ES-I3 (cell line): Measurements from ENCODE around the gene CKAP4.
A peak's percentile ranks its signal among the peaks of the same experiment; 100 is the strongest.

ENCODE experiments used
- H3K36me3 ChIP-seq: 2 replicates; pipeline ENCODE4 v1.6.1; 2013; ENCODE audit warnings: mild to moderate bottlenecking, low read length, control low read depth, moderate library complexity; ENCODE audit not compliant: insufficient read depth
- H3K4me1 ChIP-seq: 2 replicates; pipeline ENCODE4 v1.6.1; 2013; ENCODE audit warnings: mild to moderate bottlenecking, control low read depth, low read length; ENCODE audit not compliant: insufficient read depth
- H3K9ac ChIP-seq: 2 replicates; pipeline ENCODE4 v1.6.1; 2013; ENCODE audit warnings: low read depth, mild to moderate bottlenecking, low read length, moderate library complexity
- H3K9me3 ChIP-seq: 2 replicates; pipeline ENCODE4 v1.6.1; 2013; ENCODE audit warnings: mild to moderate bottlenecking, low read length, moderate library complexity; ENCODE audit not compliant: control insufficient read depth, insufficient read depth

The CKAP4 gene

DNA sequence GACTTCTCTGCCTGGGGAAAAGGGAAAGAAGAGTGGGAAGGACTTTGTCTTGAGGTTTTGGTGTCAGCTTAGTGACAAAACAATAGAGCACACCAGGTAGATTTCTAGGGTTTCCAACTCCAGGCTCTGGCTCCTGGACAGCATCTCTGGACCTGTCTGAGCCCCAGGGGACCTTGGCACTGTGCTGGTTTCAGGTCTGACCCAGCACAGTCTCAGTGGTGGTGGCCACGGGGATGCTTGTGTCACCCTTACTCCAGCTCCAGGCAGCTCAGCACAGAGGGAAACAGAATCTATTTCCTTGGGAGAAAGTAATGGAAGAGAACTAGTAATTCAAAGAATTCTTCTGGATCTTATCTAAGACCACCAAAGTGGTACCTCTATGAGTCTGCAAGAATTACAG, 11.1 kb upstream of the CKAP4 start:
- peaks cover 12% of the 10 kb centered on the region for H3K4me1 ChIP-seq
- H3K9me3 ChIP-seq = no peaks in the 10 kb centered on the region
- no peaks in the 10 kb centered on the region for H3K36me3 ChIP-seq
- H3K9ac ChIP-seq = no peak overlapping the region

DNA sequence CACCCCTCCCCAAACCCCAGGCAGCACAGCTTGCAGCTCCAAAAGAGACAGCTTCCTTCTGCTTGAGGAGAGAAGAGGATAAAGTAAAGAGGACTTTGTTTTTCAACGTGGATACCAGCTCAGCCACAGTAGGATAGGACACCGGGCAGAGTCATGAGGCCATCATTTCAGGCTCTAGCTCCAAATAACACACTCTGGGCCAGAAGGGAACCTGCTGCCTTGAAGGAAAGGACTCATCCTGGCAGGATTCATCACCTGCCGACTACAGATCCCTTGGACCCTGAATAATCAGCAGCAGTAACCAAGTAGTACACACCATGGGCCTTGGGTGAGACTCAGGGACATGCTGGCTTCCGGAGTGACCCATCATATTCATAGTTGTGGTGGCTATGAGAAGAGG, 10.4 kb upstream of the CKAP4 start:
- no peaks in the 10 kb centered on the region for H3K9me3 ChIP-seq

DNA sequence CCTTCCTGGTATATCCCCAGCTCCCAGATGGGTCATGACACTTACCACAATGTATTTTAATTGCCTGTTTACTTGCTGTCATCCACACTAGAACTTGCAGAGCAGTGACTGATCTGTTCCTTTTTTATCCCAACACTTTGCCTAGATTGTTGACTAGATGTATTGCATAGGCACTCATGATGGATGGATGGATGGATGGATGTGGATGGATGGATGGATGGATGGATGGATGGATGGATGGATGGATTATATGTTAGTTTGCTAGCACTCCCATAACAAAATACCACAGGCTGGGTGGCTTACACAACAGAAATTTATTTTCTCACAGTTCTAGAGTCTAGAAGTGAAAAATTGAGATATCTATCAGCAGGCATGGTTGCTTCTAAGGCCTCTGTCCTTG, 8.7 kb upstream of the CKAP4 start:
- Histone ChIP-seq H3K9me3 (no peaks in the 10 kb centered on the region), H3K4me1 (peaks cover 14% of the 10 kb centered on the region), H3K9ac (no peak overlapping the region), H3K36me3 (no peaks in the 10 kb centered on the region)

More for the DNA sequence above, 10.4 kb upstream of the CKAP4 start:
- no peak overlapping the region for H3K9ac ChIP-seq
- no peaks in the 10 kb centered on the region for H3K36me3 ChIP-seq
- peaks cover 14% of the 10 kb centered on the region for H3K4me1 ChIP-seq

DNA sequence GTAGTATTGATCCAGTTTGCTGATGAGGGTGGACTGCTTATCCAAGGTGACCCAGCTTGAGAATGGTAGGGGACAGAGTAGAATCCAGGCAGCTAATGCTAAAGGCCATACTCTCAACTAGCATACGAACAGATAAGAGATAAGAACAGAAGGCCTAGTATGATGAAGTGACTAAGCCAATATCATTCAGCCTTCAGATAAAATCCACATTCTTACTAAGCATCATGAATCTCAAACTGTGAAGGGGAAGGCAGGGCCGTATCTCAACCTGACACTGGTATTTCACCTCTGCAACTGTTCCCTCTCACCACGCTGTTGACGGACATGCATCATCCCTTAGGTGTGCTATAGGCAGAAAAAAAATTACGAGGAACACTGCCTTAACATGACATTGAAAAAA, 8.1 kb upstream of the CKAP4 start:
- Histone ChIP-seq H3K9me3 (no peaks in the 10 kb centered on the region), H3K9ac (no peak overlapping the region), H3K36me3 (no peaks in the 10 kb centered on the region), H3K4me1 (peaks cover 14% of the 10 kb centered on the region)

DNA sequence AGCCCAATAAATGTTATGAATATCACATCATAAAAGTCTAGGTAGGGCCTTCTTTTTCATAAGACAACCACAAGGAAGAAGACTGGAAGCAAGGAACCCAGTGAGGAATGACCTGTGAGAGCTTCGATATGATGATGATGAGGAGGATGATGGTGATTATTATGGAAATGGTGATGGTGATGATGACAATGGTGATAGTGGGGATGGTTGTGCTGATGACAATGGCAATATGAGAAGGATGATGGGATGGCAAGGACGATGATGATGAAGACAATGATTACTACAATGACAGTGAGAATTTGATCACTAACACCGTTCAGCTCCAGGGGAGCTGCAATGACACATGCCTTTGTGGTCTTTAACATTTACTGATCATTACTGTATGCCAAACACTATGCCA, 7.7 kb upstream of the CKAP4 start:
- no peaks in the 10 kb centered on the region for H3K36me3 ChIP-seq
- peaks cover 14% of the 10 kb centered on the region for H3K4me1 ChIP-seq
- H3K9ac ChIP-seq = no peak overlapping the region
- no peaks in the 10 kb centered on the region for H3K9me3 ChIP-seq

DNA sequence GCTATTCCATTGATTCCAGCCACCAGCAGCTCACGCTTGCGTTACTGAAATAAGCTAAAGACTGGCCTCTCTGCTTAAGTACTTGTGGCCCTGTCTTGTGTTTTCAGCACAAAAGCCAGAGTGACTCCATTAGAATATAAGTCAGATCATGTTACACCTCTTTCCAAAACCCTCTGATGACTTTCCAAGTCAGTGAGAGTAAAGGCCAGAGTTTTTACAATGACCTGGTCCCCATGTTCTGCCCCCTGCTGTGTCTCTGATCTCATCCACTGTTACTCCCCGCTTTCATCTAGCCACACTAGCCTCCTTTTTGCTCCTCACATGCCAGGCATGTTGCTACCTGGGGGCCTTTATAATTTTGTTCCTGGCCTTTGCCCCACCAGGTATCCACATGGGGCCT, 6.9 kb upstream of the CKAP4 start:
- no peak overlapping the region for H3K9ac ChIP-seq
- H3K4me1 ChIP-seq = peaks cover 14% of the 10 kb centered on the region
- H3K9me3 ChIP-seq = no peaks in the 10 kb centered on the region
- H3K36me3 ChIP-seq = no peaks in the 10 kb centered on the region

DNA sequence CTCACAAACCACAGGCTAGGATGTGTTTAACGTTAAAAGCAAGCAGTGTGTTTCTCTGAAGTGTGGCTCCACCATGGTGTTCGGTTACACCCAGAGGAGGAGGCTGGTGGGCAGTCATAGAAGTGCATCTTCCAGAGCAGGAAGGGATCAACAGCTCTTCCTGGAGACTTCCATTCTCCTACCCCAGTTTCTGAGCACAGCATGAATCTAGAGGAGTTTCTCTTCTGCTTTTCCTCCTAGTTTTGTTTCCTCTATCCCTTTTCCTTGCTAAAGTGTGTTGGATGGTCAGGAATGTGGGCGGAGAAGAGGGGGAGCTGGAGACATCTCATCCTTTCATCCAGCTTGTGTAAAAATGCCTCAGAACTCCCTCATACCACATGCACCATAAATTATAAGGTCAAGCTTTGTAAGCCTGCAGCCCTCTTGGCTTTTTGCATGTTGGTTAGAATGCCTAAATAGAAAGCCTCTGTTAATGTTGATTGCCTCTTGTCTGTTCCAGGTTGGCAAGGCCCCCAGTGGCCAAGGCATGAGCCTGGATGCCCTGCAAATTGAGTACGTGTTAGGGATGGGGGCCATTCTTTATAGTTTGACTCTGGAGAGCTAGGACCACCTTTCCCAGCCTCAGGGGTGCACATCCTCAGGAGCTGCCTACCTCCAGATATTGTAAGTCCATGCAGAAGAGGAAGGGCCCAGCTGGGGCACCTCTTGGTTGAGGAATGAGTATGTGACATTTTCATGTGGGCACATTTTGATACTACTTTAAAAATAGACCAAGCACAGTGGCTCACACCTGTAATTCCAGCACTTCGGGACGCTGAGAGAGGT, 4.0 kb upstream of the CKAP4 start:
- Histone ChIP-seq H3K9ac (no peak overlapping the region), H3K9me3 (no peaks in the 10 kb centered on the region), H3K4me1 (peaks cover 24% of the 10 kb centered on the region), H3K36me3 (no peaks in the 10 kb centered on the region)

DNA sequence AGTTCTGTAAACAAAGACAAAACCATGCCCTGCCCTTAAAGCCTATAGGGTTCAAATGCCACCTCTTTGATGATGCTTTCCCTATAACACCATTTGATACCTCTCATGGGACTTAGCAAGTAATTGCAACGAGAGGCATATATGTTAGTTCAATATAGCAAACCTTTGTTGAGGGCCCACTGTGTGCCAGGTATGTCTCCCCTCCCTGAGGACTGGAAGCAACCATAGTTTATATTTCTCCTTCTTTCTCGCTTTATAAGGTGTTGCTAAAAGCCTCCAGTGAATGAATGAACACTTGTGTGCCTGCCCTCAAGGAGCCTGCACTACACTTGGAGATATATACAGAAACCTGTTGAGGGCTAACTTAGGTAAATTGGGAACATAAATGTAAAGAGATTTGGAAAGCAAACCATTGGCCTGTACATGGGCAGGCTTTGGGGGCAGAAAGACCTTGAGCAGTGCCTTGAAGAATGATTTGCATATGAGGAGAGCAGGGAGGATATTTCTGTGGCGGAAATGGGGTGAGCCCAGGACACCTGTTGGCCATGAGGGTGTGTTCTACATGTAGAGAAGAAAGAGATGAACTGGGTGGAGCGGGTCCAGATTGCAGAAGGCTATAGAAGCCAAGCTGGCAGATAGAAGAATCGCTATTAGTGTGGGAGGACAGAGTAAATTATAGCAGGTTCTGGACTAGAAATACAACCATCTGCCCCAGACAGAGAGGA, 1.8 kb upstream of the CKAP4 start:
- Histone ChIP-seq H3K9ac (no peak overlapping the region), H3K4me1 (peaks cover 18% of the 10 kb centered on the region), H3K9me3 (no peaks in the 10 kb centered on the region), H3K36me3 (no peaks in the 10 kb centered on the region)

DNA sequence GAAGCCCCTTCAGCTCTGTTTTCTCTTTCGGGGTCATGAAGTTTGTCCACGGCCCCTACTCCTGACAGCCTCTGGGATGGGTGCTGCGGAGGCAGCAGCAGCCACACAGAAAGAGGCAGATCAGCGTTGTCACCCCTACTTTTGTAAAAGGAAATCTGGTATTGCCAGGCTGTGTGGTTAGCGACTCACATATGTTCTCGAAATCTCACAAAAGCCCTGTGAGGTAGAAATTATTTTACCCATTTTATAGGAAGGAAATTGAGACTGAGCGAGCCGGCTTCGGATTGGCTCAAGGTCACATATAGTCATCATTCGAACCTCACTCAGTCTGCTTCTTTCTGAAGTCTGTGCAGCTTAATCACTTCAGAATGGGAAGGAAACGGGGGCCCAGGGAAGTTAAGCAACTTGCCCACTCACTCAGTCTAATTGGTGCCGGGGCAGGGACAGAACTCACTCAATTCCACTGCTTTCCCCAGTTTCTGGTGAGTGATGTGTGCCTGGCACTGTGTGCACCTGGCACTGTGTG, 1.1 kb upstream of the CKAP4 start:
- Histone ChIP-seq H3K9me3 (no peaks in the 10 kb centered on the region), H3K36me3 (no peaks in the 10 kb centered on the region; the same call in 1 of the 2 replicates), H3K4me1 (peaks cover 11% of the 10 kb centered on the region), H3K9ac (peak overlapping the region; percentile 76)

DNA sequence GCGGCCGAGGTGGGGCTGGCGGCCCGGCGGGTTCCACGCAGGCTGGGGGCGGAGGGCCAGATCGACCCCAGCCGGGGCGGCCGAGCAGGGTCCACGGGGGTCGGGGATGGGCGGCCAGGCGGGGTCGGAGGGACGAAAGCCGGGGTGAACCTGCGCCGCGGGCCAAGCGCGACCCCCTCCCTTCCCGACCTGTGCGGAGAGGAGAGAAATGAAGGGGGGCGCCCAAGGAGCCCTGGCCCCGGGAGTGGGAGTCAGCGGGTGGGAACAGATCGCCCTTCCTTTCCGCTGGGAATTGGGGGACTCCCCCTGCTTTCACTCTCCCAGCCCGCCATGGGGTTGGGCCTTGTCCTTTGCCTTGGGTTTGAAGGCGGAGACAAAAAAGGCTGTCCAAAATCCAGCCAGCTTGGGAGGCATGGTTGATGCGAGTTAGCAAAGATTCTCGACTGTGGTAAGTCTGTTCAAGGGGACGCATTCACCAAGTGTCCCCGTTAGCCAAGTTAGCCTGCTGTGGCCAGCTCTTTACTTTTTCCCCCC, 559 bp upstream of the CKAP4 start:
- H3K9me3 ChIP-seq = no peaks in the 10 kb centered on the region
- H3K4me1 ChIP-seq = peaks cover 10% of the 10 kb centered on the region; the same call in 1 of the 2 replicates
- H3K36me3 ChIP-seq = no peaks in the 10 kb centered on the region; the same call in 1 of the 2 replicates
- H3K9ac ChIP-seq = peak overlapping the region; percentile 76

DNA sequence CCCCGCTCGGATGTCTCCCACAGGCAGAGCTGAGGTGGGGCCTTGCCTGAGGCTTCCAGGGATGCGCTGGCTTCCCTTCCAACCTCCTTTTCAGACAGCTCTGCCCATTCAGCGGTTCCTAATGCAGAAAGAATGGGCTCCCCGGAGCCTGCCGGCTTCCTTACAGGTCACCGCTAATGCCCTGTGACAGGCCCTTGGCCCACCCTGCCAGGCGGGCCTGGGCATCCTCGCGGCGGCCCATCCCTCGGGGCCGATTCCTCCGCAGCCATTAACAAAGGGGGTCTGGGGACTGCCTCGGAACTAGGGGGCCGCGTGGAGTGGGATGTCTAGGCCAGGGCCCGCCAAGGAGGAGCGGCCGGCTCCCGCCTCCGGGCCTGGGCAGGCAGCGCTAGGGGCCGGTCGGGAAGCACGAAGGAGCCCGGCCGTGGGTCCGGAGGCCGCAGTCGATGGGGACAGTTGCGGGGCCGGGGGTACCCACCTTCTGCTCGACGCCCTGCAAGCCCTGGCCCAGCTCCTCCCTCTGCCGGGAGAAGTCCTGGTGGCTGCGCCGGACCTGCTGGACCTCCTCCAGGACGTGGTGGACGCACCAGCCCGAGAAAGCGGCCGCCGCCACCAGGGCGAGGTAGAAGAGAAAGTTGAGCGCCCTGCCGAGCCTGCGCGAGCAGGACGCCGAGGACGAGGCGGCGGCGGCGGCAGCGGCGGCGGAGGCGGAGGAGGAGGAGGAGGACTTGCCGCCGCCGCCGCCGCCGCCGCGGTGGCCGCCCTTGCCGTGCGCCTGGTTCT, 738 bp downstream of the CKAP4 start:
- peak overlapping the region; percentile 68 for H3K9ac ChIP-seq
- no peaks in the 10 kb centered on the region; the same call in 1 of the 2 replicates for H3K36me3 ChIP-seq
- no peaks in the 10 kb centered on the region for H3K9me3 ChIP-seq
- peaks cover 10% of the 10 kb centered on the region; the same call in 1 of the 2 replicates for H3K4me1 ChIP-seq

DNA sequence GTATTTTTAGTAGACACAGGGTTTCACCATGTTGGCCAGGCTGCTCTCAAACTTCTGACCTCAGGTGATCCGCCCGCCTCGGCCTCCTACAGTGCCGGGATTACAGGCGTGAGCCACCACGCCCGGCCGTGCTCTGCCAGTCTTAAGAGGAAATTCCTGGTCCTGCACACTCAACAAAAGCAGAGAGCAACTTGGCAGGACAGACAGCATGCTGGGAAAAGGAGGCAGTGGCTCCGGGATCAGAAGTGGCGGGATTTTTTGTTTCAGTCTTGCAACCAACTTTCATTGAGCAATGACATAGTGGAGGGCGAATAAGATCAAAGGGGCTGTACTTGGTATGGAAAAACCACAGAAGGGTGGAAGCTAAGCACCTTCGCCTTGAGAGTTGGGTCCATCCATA, 2.1 kb downstream of the CKAP4 start:
- Histone ChIP-seq H3K4me1 (peaks cover 10% of the 10 kb centered on the region; the same call in 1 of the 2 replicates), H3K9ac (no peak overlapping the region), H3K9me3 (no peaks in the 10 kb centered on the region), H3K36me3 (no peaks in the 10 kb centered on the region; the same call in 1 of the 2 replicates)

DNA sequence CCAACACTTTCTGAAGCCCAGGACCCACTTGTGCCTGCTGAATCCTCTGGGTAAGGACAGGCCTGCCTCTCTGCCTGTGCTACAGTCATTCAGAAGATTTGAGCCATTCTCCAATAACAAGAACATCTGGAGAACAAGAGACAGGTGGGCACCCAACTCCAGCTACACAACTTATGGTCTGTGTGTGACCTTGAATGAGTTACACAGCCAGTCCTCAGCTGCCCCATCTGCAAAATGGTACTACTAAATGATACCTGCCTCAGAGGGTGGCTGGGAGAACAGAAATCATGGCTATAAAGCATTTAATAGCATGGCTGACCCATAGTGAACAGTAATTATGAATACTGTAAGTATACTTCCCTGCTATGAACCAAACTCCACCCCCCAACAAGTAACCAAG, 4.2 kb downstream of the CKAP4 start:
- no peaks in the 10 kb centered on the region for H3K9me3 ChIP-seq
- no peaks in the 10 kb centered on the region; the same call in 1 of the 2 replicates for H3K4me1 ChIP-seq
- H3K36me3 ChIP-seq = peaks cover 9% of the 10 kb centered on the region
- H3K9ac ChIP-seq = no peak overlapping the region

DNA sequence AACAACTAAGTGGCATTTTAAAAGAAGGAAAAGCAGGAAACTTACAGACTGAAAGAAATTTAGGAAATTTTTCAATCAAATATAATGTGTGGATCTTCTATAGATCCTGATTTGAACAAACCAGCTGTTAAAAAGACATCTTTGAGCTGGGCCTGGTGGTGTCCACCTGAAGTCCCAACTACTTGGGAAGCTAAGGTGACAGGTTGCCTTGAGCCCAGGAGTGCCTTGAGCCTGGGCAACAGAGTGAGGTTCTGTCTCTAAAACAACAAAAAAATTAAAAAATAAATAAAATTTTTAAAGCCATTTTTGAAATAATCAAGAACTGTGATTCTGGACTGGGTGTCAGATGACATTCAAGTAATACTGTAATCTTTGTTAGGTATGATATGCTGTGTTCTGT, 7.0 kb downstream of the CKAP4 start:
- no peaks in the 10 kb centered on the region; the same call in 1 of the 2 replicates for H3K4me1 ChIP-seq
- no peaks in the 10 kb centered on the region for H3K9me3 ChIP-seq
- peaks cover 9% of the 10 kb centered on the region for H3K36me3 ChIP-seq
- H3K9ac ChIP-seq = no peak overlapping the region
